GM21390 (cell line): ENCODE data around the gene FBXO46.
A peak's percentile ranks its signal among the peaks of the same experiment; 100 is the strongest.
"Not testable (repeated sequence)": the region's sequence is repeated elsewhere in the genome, so short reads cannot be mapped to it uniquely, and the experiment has no call there.

Source experiments
- ATAC-seq: cut with Tn5 transposase; IDR thresholded peaks from one replicate; pipeline ENCODE4 v1.9.1; 2021; ENCODE audit not compliant: unreplicated experiment

The FBXO46 gene

DNA sequence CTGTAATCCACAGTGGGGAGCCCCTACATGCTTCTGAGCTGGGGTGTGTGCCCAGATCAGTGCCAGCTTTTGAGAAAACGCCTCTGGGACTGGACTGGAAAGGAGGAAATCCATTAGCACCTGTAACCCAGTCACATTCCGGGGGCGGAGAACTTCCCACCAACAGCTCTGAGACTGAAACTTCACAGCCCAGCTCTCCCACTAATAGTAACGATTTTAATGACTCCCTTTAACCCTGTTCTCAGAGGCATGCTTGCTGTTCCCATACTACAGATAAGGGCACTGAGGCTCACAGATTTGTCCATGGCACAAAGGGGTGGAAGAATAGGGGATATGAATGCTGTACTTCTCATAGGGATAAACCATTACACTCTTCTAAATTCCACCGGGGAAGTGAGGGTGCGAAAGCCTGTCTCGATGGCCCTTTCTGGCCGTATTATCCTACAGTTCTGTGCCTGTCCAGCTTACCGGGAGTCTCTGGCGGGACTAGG, 851 bp downstream of the FBXO46 start:
- no peak for ATAC-seq

GRCh38 chr19:45728683-45729082, 2.0 kb downstream of the FBXO46 start:
- not testable (repeated sequence) for ATAC-seq

GRCh38 chr19:45720065-45720464, 10.6 kb downstream of the FBXO46 start:
- not testable (repeated sequence) for ATAC-seq

GRCh38 chr19:45717983-45718650, 12.6 kb downstream of the FBXO46 start:
- no peak for ATAC-seq

- peak; percentile 90 for ATAC-seq
These were observed 13.3 kb downstream of the FBXO46 start for GRCh38 chr19:45717131-45717982.

DNA sequence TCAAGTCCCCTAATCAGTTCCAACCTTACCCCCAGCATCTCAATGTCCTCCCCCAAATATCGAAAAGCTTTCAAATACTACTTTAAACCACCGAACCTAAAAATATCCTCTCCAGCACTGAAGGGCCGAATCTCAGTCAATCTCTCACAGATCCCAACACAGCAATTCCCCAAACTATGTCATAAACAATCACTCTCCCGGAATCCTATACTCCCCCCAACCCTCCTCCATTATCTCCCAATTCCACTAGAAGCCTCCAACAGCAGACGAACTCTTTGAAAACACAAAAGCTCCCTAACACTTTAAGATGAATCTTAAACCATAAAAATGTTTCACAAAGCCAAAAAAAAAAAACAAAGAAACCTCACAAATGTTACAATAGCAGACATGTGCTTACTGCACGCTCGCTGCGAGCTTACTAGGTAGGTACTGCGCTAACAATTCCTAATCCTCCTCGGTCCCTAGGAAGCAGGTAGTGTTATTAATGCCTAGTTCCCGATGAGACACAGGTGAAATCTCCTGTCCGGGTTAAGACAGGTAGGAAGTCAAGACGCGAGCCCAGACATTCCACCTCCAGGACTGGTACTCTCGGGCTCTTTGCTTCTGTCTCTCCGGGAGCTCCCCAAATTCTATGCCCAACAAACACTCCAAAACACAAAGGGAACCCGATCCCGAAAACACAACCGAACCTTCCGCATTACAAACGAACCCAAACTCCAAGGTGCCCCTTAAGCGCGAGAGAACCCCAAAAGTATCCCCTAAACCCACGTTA, 14.2 kb downstream of the FBXO46 start:
- no peak for ATAC-seq

- no peak for ATAC-seq
These were observed 15.6 kb downstream of the FBXO46 start for GRCh38 chr19:45715139-45715538.

DNA sequence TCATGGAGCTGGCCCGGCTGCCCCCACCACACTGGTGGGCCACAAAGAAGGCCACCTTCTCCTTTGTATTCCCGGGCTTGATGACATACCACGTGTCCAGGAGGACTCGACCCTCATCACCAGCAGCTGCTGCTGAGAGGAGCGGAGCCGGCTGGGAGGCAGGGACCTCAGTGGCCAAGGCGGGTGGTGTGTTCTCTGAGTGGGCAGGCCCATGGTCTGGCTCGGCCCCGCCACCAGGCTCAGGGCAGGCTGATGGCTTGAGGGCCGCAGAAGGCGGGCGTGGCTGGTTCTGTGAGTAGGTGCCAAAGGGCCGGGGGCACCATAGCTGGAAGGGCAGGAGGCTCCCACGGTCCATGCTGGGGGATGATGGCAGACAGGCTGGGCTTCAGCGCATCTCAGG, 17.6 kb downstream of the FBXO46 start:
- no peak for ATAC-seq

DNA sequence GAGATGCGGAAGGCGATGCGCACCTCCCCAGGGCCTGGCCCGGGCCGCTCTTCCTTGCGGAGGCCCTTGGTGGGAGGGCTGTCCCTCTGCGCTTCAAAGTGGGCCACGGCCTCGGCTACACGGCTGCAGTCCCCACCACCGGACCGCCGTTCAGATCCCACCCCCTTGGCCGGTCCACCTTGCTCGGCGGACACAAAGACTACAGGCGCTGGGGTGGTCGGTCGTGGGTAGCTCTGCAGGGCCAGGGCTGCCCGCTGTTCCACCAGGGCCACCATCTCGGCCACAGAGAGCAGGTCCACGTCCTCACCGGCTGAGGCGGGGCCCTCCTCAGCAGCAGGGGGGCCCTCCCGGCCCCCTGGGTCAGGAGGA, 18.0 kb downstream of the FBXO46 start:
- ATAC-seq, result no peak

DNA sequence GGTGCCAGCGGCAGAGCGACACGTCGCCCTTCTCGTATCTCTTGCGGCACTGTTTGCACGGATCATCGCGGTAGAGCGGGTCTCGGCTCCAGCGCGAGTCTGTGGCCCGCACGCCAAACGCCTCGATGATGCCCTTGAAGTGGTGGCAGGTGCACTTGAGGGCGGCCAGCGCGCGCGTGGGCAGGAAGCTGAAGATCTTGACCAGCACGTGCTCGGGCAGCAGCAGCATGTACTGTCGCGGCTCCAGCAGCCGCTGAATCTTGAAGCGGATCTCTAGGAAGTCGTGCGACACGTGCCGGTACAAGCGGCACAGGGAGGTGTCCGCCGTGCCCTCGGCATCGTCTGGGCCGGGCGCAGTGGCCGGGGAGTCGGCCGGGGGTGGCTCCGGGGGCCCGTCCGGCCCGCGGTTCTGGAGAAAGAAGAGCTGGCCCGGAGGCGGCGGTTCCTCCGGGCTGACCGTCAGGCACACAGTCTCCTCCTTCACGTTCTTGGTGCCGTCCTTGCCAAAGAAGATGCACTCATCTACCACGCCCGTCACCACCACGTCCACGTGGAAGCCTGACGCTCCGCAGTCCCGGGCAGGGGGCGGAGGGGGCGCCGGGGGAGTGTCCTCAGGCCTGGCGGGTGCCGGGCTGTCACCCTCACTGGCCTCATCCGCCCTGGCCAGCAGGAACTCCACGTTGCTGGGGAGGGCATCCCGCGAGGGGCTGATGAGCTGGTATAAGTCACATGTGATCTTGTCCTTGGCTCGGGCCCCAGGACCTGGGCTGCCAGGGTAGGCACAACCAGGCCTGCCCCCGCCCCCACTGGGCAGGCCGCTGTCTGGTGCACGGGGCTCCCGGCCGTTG, 18.6 kb downstream of the FBXO46 start:
- ATAC-seq, result no peak

DNA sequence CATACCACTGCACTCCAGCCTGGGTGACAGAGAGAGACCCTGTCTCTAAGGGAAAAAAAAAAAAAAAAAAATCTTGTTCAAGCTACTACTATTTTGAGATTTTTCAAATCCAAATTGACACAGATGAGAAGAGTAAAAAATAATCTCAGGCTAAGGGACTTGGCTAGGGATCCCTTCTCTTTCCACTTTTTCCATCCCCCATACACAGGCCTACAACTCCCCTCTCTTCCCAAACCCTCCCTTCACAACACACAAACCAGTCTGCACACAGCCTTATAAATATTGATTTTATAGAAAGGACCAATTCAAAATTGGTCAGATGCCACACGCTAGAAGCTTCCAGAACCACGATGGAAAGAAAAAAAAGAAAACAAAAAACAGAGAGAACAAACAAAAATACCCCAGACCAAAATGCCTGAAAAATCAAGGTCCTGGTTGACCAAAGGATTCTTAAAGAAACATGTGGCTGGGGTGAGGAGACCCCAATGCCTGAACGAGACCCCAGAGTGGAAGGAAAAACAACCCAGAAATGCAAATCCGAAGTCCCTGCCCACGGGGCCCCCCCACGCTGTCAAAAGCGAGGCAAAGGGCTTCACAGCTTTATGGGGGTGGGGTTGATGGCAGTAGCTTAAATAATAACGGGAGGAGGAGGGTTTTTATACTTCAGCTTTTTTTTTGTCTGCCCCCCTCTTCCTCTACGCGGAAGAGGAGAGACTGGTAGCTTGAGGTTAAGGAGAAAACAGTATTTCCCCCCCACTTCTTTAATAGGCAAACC, 20.2 kb downstream of the FBXO46 start:
- ATAC-seq, result no peak

- no peak for ATAC-seq
These were observed 24.8 kb downstream of the FBXO46 start for GRCh38 chr19:45705710-45706415.

- ATAC-seq, result no peak
These were observed 25.6 kb downstream of the FBXO46 start for GRCh38 chr19:45705115-45705514.

- no peak for ATAC-seq
These were observed 29.0 kb downstream of the FBXO46 start for GRCh38 chr19:45701676-45702075.

GRCh38 chr19:45693106-45693788, 37.4 kb downstream of the FBXO46 start:
- ATAC-seq, result no peak

DNA sequence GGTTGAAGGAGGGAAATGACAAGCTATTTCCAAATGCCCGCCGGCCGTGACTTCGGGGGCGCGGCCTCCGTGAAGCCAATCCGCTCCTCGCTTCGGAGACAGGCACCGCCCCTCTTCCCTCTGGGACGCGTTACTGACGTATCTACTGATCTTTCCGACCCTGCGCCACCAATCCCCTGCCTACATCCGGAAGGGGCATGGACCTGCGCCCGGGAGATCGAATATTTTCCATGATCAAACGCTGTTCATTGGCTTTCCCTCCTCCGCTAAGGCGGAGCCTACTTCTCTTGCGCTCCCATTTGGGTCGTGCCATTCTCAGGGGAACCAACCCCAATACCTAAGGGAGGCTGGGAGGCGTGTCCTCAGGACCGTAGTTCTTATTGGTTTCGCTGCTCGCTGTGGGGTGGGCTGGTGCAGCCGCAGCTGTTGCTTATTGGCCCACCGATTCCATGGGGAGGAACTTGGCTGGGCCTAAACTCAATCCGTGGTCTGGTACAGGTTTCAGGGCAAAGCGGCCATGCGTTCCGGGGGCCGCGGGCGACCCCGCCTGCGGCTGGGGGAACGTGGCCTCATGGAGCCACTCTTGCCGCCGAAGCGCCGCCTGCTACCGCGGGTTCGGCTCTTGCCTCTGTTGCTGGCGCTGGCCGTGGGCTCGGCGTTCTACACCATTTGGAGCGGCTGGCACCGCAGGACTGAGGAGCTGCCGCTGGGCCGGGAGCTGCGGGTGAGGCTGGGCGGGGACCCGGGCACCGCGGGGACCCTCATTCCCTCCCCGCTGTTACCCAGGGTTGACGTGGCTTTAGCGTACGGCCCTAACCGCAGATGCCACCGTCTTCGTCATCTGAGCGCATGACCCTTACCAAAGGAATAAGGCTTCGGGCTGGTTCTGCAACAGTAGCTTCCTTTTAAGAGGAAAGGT, 38.2 kb downstream of the FBXO46 start, which contains the start of gene QPCTL:
TSS of gene QPCTL (plus strand) at position 480 of the 919 bp plus-strand sequence. CDS start at position 518, 38 bp downstream.
- ATAC-seq, result peak; percentile 79

DNA sequence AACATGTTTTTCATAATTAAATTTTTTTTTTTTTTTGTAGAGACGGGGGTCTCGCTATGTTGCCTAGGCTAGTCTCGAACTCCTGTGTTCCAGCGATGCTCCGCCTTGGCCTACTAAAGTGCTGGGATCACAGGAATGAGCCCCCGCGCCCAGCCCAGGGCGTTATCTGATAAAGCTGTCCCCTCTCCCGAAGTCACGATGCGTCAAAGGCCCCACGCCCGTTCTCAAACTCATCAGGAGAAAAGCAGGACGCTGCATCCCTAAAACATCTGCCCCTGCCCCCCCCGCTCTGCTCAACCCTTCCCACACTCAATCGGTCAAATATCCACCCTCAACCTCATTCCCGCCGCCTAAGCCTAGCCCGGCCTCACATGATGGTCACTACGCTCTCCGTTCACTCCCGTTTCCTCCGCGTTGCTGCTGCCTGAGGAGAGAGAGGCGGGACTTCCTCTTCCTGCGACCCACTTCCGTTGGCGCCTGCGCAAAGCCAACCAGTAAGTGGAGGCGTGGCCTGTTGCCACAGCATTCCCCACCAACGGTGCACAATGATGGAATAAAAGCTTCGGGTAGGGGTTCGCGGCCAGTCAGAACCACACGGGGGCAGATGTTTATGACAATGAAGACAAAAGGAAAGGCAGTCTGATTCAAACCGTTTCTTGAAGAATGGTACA, 39.0 kb downstream of the FBXO46 start, which contains the start of gene SNRPD2:
TSS of gene SNRPD2 (minus strand) at position 438 of the 671 bp plus-strand sequence. CDS start at position 373, 65 bp downstream.
- peak; percentile 48 for ATAC-seq
